Neutrophil (primary cell): ENCODE data around the gene KLHL29.

Experiments used
- H3K27ac ChIP-seq: fragments of 200-600 bp; sonication (generic); 2 replicates; pipeline ENCODE4 v1.5.1; 2016; ENCODE audit warnings: mild to moderate bottlenecking, moderate library complexity
- H3K27me3 ChIP-seq: fragments of 200-600 bp; sonication (generic); 2 replicates; pipeline ENCODE4 v1.6.0; 2016; ENCODE audit warnings: mild to moderate bottlenecking
- H3K36me3 ChIP-seq: fragments of 200-600 bp; sonication (generic); 2 replicates; pipeline ENCODE4 v1.5.1; 2017
- H3K4me1 ChIP-seq, 2 experiments: fragments of 200-600 bp in 1 of 2; sonication (generic) in 1 of 2; 1 replicate in 1 of 2; 2 replicates in 1 of 2; pipeline versions ENCODE4 v1.5.1 to v1.6.1; 2013 to 2016; ENCODE audit warnings: low read depth in 1 of 2, low read length in 1 of 2, mild to moderate bottlenecking in 1 of 2, moderate library complexity in 1 of 2; ENCODE audit not compliant: control insufficient read depth in 1 of 2, insufficient read depth in 1 of 2
- H3K4me3 ChIP-seq, 2 experiments: fragments of 200-600 bp in 1 of 2; sonication (generic) in 1 of 2; 1 replicate in 1 of 2; 2 replicates in 1 of 2; pipeline ENCODE4 v1.5.1; 2013 to 2016; ENCODE audit warnings: low read depth in 1 of 2, low read length in 1 of 2, mild to moderate bottlenecking in 1 of 2, moderate library complexity in 1 of 2
- H3K9me3 ChIP-seq: fragments of 200-600 bp; sonication (generic); 2 replicates; pipeline ENCODE4 v1.5.1; 2016
- CTCF ChIP-seq: fragments of 200-600 bp; sonication (generic); IDR thresholded peaks from 2 replicates; pipeline ENCODE4 v1.5.1; 2016; ENCODE audit warnings: antibody characterized with exemption

Gene KLHL29

GRCh38 chr2:23545811-23546210 lies 160.8 kb downstream of the KLHL29 start:
- no peak for TF ChIP-seq CTCF
- Histone ChIP-seq H3K4me3 (no peak overlapping the region), H3K27me3 (peaks cover 36% of the 10 kb centered on the region), H3K36me3 (no peaks in the 10 kb centered on the region), H3K27ac (no peak overlapping the region), H3K9me3 (no peaks in the 10 kb centered on the region), H3K4me1 (no peaks in the 10 kb centered on the region)

- Histone ChIP-seq H3K4me3 (no peak overlapping the region), H3K27me3 (peaks cover 35% of the 10 kb centered on the region), H3K36me3 (no peaks in the 10 kb centered on the region), H3K9me3 (no peaks in the 10 kb centered on the region), H3K4me1 (no peaks in the 10 kb centered on the region), H3K27ac (no peak overlapping the region)
- no peak for TF ChIP-seq CTCF
Observed at GRCh38 chr2:23546913-23547312, 161.9 kb downstream of the KLHL29 start.

- Histone ChIP-seq H3K4me1 (no peaks in the 10 kb centered on the region), H3K9me3 (no peaks in the 10 kb centered on the region), H3K27ac (no peak overlapping the region), H3K36me3 (no peaks in the 10 kb centered on the region), H3K27me3 (peaks cover 27% of the 10 kb centered on the region), H3K4me3 (no peak overlapping the region)
- TF ChIP-seq CTCF: no peak
Observed at GRCh38 chr2:23547725-23548124, 162.7 kb downstream of the KLHL29 start.

- H3K36me3 ChIP-seq: no peaks in the 10 kb centered on the region
- H3K4me3 ChIP-seq: no peak overlapping the region
- TF ChIP-seq CTCF: no peak
- no peak overlapping the region for H3K27ac ChIP-seq
- H3K9me3 ChIP-seq: no peaks in the 10 kb centered on the region
- peaks cover 22% of the 10 kb centered on the region for H3K27me3 ChIP-seq
- no peaks in the 10 kb centered on the region for H3K4me1 ChIP-seq
Observed at GRCh38 chr2:23548143-23548769, 163.3 kb downstream of the KLHL29 start.

- H3K27me3 ChIP-seq: peaks cover 18% of the 10 kb centered on the region
- H3K4me3 ChIP-seq: no peak overlapping the region
- H3K9me3 ChIP-seq: no peaks in the 10 kb centered on the region
- no peaks in the 10 kb centered on the region for H3K4me1 ChIP-seq
- TF ChIP-seq CTCF: no peak
- H3K36me3 ChIP-seq: no peaks in the 10 kb centered on the region
- H3K27ac ChIP-seq: no peak overlapping the region
Observed at GRCh38 chr2:23549051-23549450, 164.1 kb downstream of the KLHL29 start.
